ENCODE data around the gene SLC23A1.
"Not testable (repeated sequence)": the region's sequence is repeated elsewhere in the genome, so short reads cannot be mapped to it uniquely, and the experiment has no call there.

Gene SLC23A1

GRCh38 chr5:139383275-139383992 lies at the start of gene SLC23A1:
Gene SLC23A1, minus strand, starts transcription at chr5:139383297. Its CDS starts 44 bp downstream, at chr5:139383253.
- no peak for FAIRE-seq

GRCh38 chr5:139431706-139432105 lies 48.6 kb upstream of the SLC23A1 start:
- FAIRE-seq, result no peak

- no peak for FAIRE-seq
Measured at GRCh38 chr5:139430015-139430414, 46.9 kb upstream of the SLC23A1 start.

GRCh38 chr5:139426203-139426885 lies 43.2 kb upstream of the SLC23A1 start:
- FAIRE-seq, result no peak

- no peak for FAIRE-seq
Measured at GRCh38 chr5:139425497-139425896, 42.4 kb upstream of the SLC23A1 start.

GRCh38 chr5:139422307-139422893 lies 39.3 kb upstream of the SLC23A1 start:
- FAIRE-seq, result peak; percentile 90

GRCh38 chr5:139419226-139420192 lies 36.4 kb upstream of the SLC23A1 start:
- no peak for FAIRE-seq

- FAIRE-seq, result no peak
Measured at GRCh38 chr5:139418793-139419192, 35.7 kb upstream of the SLC23A1 start.

- FAIRE-seq, result peak; percentile 51
Measured at GRCh38 chr5:139417214-139417613, 34.1 kb upstream of the SLC23A1 start.

GRCh38 chr5:139416651-139417050 lies 33.6 kb upstream of the SLC23A1 start:
- FAIRE-seq, result no peak

GRCh38 chr5:139415869-139416268 lies 32.8 kb upstream of the SLC23A1 start:
- FAIRE-seq, result no peak

- no peak for FAIRE-seq
Measured at GRCh38 chr5:139415221-139415861, 32.2 kb upstream of the SLC23A1 start.

- no peak for FAIRE-seq
Measured at GRCh38 chr5:139414581-139415130, 31.6 kb upstream of the SLC23A1 start.

GRCh38 chr5:139413963-139414362 lies 30.9 kb upstream of the SLC23A1 start:
- FAIRE-seq, result no peak

GRCh38 chr5:139413153-139413552 lies 30.1 kb upstream of the SLC23A1 start:
- no peak for FAIRE-seq

GRCh38 chr5:139410993-139411828 lies 28.1 kb upstream of the SLC23A1 start:
- no peak for FAIRE-seq

- FAIRE-seq, result no peak
Measured at GRCh38 chr5:139410121-139410992, 27.3 kb upstream of the SLC23A1 start.

- FAIRE-seq, result not testable (repeated sequence)
Measured at GRCh38 chr5:139409116-139409515, 26.0 kb upstream of the SLC23A1 start.

- FAIRE-seq, result no peak
Measured at GRCh38 chr5:139408191-139408590, 25.1 kb upstream of the SLC23A1 start.

GRCh38 chr5:139407517-139407916 lies 24.4 kb upstream of the SLC23A1 start:
- FAIRE-seq, result no peak
